K562 (cell line): ENCODE data around the gene PRR36. TPM values are rescaled to one million over a fixed set of nuclear protein-coding genes. Genes with fewer than 3 reads are reported as not detected.

Experiments used
- ATF1 ChIP-seq, 2 experiments: fragments of 450-650 bp in 1 of 2; IDR thresholded peaks; 2 replicates each; pipeline ENCODE4 v1.6.1; 2016; ENCODE audit warnings: missing compliant biosample characterization in 1 of 2, missing genetic modification characterization in 1 of 2
- ATF7 ChIP-seq: fragments of 450-650 bp; IDR thresholded peaks from 2 replicates; pipeline ENCODE4 v1.7.1; 2014; ENCODE audit warnings: mild to moderate bottlenecking, moderate library complexity
- KLF10 ChIP-seq: fragments of 250-450 bp; sonication (Bioruptor Pico); IDR thresholded peaks from 2 replicates; pipeline ENCODE4 v1.6.1; 2021; ENCODE audit warnings: matching md5 sums
- RCOR1 ChIP-seq, 2 experiments: IDR thresholded peaks; 2 replicates each; pipeline ENCODE4 v1.6.1; 2012; ENCODE audit warnings: low read depth in 2 of 2, low read length in 2 of 2, borderline replicate concordance in 1 of 2, improper control_type of control experiment in 1 of 2
- ZBTB33 ChIP-seq: sonication (generic); formaldehyde crosslinking; IDR thresholded peaks from 2 replicates; pipeline ENCODE4 v1.8.1; 2023; ENCODE audit warnings: mild to moderate bottlenecking, missing genetic modification reagents
- polyA plus RNA-seq, 8 experiments: library from polyadenylated mRNA; depleted of rRNA in 4 of 8; stranded (reverse) in 5 of 8; unstranded in 3 of 8; fragments of >200 nt; fragmentation: Nextera tagmentation in 2 of 8; fragmentation: Illumina TruSeq in 1 of 8; extraction: Ambion mirVana in 2 of 8; extraction: Trizol in 1 of 8; gene quantifications; 2 replicates each; pipeline versions ENCODE4 v1.2.1 to v1.2.3, GENCODE V29; 2011 to 2014; ENCODE audit warnings: inconsistent platforms in 1 of 8, missing spikeins in 1 of 8
- total RNA-seq, 7 experiments: library from RNA; depleted of rRNA in 6 of 7; stranded (reverse); fragments of >200 nt in 6 of 7; fragmentation: Illumina TruSeq in 2 of 7; extraction: Trizol in 2 of 7; gene quantifications; 2 replicates each; pipeline versions ENCODE4 v1.2.1 to v1.2.3, GENCODE V29; 2011 to 2021; ENCODE audit warnings: low replicate concordance in 1 of 7
- TF ChIP-seq, protein P1 (sequence below): fragments of 450-650 bp; IDR thresholded peaks from 2 replicates; pipeline ENCODE4 v1.6.1; 2016; ENCODE audit warnings: mild to moderate bottlenecking, moderate library complexity

Gene PRR36
- total and polyA plus RNA-seq, 9 of the 15 experiments (the other 6 are each of a cell fraction or from before 2014, with no cell fraction given): 0.05 to 0.42 (median 0.06) TPM; not detected in 6

GRCh38 chr19:7865262-7865911 lies 8.8 kb downstream of the PRR36 start (continued):
- TF ChIP-seq, protein P1, sequence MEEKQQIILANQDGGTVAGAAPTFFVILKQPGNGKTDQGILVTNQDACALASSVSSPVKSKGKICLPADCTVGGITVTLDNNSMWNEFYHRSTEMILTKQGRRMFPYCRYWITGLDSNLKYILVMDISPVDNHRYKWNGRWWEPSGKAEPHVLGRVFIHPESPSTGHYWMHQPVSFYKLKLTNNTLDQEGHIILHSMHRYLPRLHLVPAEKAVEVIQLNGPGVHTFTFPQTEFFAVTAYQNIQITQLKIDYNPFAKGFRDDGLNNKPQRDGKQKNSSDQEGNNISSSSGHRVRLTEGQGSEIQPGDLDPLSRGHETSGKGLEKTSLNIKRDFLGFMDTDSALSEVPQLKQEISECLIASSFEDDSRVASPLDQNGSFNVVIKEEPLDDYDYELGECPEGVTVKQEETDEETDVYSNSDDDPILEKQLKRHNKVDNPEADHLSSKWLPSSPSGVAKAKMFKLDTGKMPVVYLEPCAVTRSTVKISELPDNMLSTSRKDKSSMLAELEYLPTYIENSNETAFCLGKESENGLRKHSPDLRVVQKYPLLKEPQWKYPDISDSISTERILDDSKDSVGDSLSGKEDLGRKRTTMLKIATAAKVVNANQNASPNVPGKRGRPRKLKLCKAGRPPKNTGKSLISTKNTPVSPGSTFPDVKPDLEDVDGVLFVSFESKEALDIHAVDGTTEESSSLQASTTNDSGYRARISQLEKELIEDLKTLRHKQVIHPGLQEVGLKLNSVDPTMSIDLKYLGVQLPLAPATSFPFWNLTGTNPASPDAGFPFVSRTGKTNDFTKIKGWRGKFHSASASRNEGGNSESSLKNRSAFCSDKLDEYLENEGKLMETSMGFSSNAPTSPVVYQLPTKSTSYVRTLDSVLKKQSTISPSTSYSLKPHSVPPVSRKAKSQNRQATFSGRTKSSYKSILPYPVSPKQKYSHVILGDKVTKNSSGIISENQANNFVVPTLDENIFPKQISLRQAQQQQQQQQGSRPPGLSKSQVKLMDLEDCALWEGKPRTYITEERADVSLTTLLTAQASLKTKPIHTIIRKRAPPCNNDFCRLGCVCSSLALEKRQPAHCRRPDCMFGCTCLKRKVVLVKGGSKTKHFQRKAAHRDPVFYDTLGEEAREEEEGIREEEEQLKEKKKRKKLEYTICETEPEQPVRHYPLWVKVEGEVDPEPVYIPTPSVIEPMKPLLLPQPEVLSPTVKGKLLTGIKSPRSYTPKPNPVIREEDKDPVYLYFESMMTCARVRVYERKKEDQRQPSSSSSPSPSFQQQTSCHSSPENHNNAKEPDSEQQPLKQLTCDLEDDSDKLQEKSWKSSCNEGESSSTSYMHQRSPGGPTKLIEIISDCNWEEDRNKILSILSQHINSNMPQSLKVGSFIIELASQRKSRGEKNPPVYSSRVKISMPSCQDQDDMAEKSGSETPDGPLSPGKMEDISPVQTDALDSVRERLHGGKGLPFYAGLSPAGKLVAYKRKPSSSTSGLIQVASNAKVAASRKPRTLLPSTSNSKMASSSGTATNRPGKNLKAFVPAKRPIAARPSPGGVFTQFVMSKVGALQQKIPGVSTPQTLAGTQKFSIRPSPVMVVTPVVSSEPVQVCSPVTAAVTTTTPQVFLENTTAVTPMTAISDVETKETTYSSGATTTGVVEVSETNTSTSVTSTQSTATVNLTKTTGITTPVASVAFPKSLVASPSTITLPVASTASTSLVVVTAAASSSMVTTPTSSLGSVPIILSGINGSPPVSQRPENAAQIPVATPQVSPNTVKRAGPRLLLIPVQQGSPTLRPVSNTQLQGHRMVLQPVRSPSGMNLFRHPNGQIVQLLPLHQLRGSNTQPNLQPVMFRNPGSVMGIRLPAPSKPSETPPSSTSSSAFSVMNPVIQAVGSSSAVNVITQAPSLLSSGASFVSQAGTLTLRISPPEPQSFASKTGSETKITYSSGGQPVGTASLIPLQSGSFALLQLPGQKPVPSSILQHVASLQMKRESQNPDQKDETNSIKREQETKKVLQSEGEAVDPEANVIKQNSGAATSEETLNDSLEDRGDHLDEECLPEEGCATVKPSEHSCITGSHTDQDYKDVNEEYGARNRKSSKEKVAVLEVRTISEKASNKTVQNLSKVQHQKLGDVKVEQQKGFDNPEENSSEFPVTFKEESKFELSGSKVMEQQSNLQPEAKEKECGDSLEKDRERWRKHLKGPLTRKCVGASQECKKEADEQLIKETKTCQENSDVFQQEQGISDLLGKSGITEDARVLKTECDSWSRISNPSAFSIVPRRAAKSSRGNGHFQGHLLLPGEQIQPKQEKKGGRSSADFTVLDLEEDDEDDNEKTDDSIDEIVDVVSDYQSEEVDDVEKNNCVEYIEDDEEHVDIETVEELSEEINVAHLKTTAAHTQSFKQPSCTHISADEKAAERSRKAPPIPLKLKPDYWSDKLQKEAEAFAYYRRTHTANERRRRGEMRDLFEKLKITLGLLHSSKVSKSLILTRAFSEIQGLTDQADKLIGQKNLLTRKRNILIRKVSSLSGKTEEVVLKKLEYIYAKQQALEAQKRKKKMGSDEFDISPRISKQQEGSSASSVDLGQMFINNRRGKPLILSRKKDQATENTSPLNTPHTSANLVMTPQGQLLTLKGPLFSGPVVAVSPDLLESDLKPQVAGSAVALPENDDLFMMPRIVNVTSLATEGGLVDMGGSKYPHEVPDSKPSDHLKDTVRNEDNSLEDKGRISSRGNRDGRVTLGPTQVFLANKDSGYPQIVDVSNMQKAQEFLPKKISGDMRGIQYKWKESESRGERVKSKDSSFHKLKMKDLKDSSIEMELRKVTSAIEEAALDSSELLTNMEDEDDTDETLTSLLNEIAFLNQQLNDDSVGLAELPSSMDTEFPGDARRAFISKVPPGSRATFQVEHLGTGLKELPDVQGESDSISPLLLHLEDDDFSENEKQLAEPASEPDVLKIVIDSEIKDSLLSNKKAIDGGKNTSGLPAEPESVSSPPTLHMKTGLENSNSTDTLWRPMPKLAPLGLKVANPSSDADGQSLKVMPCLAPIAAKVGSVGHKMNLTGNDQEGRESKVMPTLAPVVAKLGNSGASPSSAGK: no peak
- TF ChIP-seq KLF10 (CRISPR knock-in tag) (no peak), ZBTB33 (CRISPR knock-in tag) (peak; percentile 80), RCOR1 (IDR thresholded peaks at IDR 0.05; ENCODE audit: borderline replicate concordance in 1 of 2, low read depth in 2 of 2, low read length in 2 of 2) (0 out of 4 replicates have a peak, but pooled peaks of 1 of the 2 experiments have one; percentile 32), ATF7 (0 out of 2 replicates have a peak, but pooled peaks have one; percentile 13), ATF1 (CRISPR knock-in tag; IDR thresholded peaks at IDR 0.05) (no peak), ATF1 (tag; IDR thresholded peaks at IDR 0.05) (0 out of 2 replicates have a peak, but pooled peaks have one; percentile 10)
